Lower leg skin (tissue), 4 donors: ENCODE results near the gene AGMO. TPM values are rescaled to one million over a fixed set of nuclear protein-coding genes. Genes with fewer than 3 reads are reported as not detected.

ENCODE experiments used
- DNase-seq, 2 donors: peaks; one replicate each; pipeline ENCODE4 v3.0.0-alpha.2; 2019; ENCODE audit warnings: low spot score in 2 of 2
- H3K4me3 ChIP-seq: fragments of 200-600 bp; sonication (generic); 2 replicates; pipeline ENCODE4 v1.5.1; 2017; ENCODE audit warnings: mild to moderate bottlenecking, low read depth; ENCODE audit not compliant: poor library complexity, severe bottlenecking
- CTCF ChIP-seq, 3 donors: fragments of 450-650 bp; IDR thresholded peaks; one replicate each; pipeline ENCODE4 v1.5.1; 2016; ENCODE audit warnings: antibody characterized with exemption in 3 of 3, mild to moderate bottlenecking in 3 of 3, moderate library complexity in 2 of 3
- POLR2A ChIP-seq, 2 donors: fragments of 450-650 bp; IDR thresholded peaks; one replicate each; pipeline ENCODE4 v1.6.1; 2016 to 2017; ENCODE audit warnings: antibody characterized with exemption in 2 of 2, mild to moderate bottlenecking in 1 of 2, moderate library complexity in 1 of 2
- WGBS, 2 donors: methylation state at CpG; one replicate each; pipeline ENCODE4 v1.1.5; 2018; 5-methylcytosine and 5-hydroxymethylcytosine counted together
- intact Hi-C: fragments of 100-400 bp; cut with DNase I; formaldehyde crosslinking; loops from one replicate; pipeline ENCODE4 v1.15.0; 2023; ENCODE audit warnings: low total_unique reads
- total RNA-seq, 4 donors: library from RNA; depleted of rRNA; stranded (reverse); fragments of >200 nt; gene quantifications; one replicate each; pipeline ENCODE4 v1.1.0, GENCODE V29; 2016

Gene AGMO
- total RNA-seq, 4 donors from 2014 or later, result 0.15 to 0.58 (median 0.22) TPM; not detected in 1

DNA sequence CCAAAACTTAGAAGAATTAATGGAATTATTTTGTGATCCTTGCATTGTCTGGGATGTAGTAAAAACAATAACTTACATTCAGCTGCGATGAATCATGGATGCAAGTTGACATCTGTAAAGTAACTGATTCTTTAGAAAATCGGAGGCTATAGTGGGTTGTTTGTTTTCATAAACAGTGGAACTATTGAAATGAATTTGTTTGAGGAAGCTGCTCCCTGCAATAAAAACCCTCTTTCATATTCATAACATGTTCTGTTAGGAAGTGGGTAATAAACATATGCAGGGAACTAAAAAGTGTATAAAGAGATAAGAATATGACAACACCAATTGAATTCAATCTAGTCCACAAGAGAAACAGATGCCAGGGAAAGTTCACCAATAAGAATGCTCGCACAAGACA, 53.6 kb downstream of the AGMO start:
- WGBS, 2 donors, result 61 to 65% methylated on average over 3 of the region's 3 CpGs
- intact Hi-C loops, result no loop called here
- no peak for DNase-seq
- H3K4me3 ChIP-seq, result no peak overlapping the region
- TF ChIP-seq POLR2A (IDR thresholded peaks at IDR 0.05) (no peak), CTCF (IDR thresholded peaks at IDR 0.05) (no peak)

- TF ChIP-seq CTCF (IDR thresholded peaks at IDR 0.05), result no peak
- TF ChIP-seq POLR2A (IDR thresholded peaks at IDR 0.05), result no peak
- H3K4me3 ChIP-seq, result no peak overlapping the region
- WGBS, 2 donors, result 32 to 46% methylated on average over 3 of the region's 3 CpGs
- no peak for DNase-seq
- intact Hi-C loops, result no loop called here
Observed at GRCh38 chr7:15507708-15508107, 54.1 kb downstream of the AGMO start.

GRCh38 chr7:15507171-15507570, 54.6 kb downstream of the AGMO start:
- 78 to 83% methylated on average over 3 of the region's 3 CpGs for WGBS, 2 donors
- TF ChIP-seq POLR2A (IDR thresholded peaks at IDR 0.05), result no peak
- TF ChIP-seq CTCF (IDR thresholded peaks at IDR 0.05), result no peak
- intact Hi-C loops, result no loop called here
- H3K4me3 ChIP-seq, result no peak overlapping the region
- no peak for DNase-seq

DNA sequence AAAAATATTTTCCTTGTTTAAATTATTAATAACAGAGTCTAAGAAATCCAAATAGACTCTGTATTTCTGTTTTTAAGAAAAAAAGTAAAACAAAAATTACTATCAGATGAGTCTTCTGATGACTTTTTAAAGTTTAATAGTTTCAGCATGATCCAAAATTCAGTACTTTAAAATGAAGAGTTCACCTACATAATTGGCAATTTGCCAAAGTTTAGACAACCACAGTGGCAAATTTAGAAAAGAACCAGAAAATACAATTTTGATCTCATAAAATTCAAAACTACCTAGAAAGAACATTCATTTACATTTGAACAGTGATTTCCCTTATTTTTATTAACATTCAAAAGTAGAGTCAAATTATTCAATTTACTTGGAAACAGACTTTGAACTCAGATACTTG, 56.1 kb downstream of the AGMO start:
- intact Hi-C loops, result no loop called here
- no peak overlapping the region for H3K4me3 ChIP-seq
- TF ChIP-seq CTCF (IDR thresholded peaks at IDR 0.05), result no peak
- no peak for TF ChIP-seq POLR2A (IDR thresholded peaks at IDR 0.05)
- no peak for DNase-seq

GRCh38 chr7:15504351-15504750, 57.5 kb downstream of the AGMO start:
- TF ChIP-seq CTCF (IDR thresholded peaks at IDR 0.05) (no peak), POLR2A (IDR thresholded peaks at IDR 0.05) (no peak)
- intact Hi-C loops, result no loop called here
- no peak overlapping the region for H3K4me3 ChIP-seq
- no peak for DNase-seq
- WGBS, 2 donors, result 68 to 71% methylated on average over 4 of the region's 4 CpGs

DNA sequence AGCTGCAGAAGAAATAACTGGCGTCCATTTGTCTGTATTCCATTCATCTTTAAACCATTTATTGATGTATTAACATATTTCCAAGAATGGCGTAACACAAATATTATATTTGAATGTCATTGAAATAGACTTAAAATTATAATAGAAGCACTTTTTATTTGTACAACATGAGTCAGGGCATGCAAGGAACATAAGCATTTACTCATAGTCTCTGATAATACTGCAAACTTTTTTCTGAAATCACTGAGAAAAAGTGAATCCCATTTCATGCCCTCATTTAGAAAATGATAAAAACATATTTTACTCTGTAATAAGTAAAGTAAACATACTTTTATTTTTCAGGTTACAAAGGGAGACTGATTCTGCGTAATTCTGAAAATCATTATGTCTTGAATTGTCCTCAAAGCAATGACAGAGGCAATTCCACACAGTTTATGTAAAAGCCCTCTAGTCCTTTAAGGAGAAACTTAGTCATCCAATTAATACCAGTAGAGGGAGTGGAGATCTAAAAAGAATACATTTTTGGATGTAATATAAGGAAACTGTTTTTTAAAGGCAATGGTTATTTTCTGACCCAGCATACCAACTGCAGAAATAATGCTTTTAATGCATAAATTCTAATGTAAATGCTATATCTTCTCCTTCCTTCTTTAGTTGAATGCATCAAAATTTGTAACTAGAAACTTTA, 58.1 kb downstream of the AGMO start:
- TF ChIP-seq CTCF (IDR thresholded peaks at IDR 0.05) (no peak), POLR2A (IDR thresholded peaks at IDR 0.05) (no peak)
- DNase-seq, result no peak
- intact Hi-C loops, result no loop called here
- 88% methylated on average over 3 of the region's 3 CpGs for WGBS, 2 donors
- H3K4me3 ChIP-seq, result no peak overlapping the region
